A673 (cell line): ENCODE results near the gene RAD51.
"Not testable (repeated sequence)": the region's sequence is repeated elsewhere in the genome, so short reads cannot be mapped to it uniquely, and the experiment has no call there.

Experiments used
- CTCF ChIP-seq: fragments of 300-800, 200-600 bp; sonication (generic); conservative IDR thresholded peaks from 2 replicates; pipeline ENCODE4 v1.5.1; 2017; ENCODE audit warnings: low read depth, mild to moderate bottlenecking, antibody characterized with exemption, low read length, moderate library complexity, mixed read lengths
- EZH2 ChIP-seq: fragments of 200-600 bp; sonication (generic); IDR thresholded peaks from 2 replicates; pipeline ENCODE4 v1.6.1; 2017; ENCODE audit warnings: borderline replicate concordance, low read depth, mild to moderate bottlenecking, mixed read lengths, antibody characterized with exemption, low read length; ENCODE audit not compliant: poor library complexity, severe bottlenecking

- TF ChIP-seq CTCF, EZH2: not testable (repeated sequence)
Observed at GRCh38 chr15:40676290-40676689, 18.7 kb upstream of the RAD51 start.
